Effector memory CD4-positive, alpha-beta T cell (primary cell): Measurements from ENCODE around the gene SMARCE1.
"Not testable (repeated sequence)": the region's sequence is repeated elsewhere in the genome, so short reads cannot be mapped to it uniquely, and the experiment has no call there.

Experiments
- DNase-seq, 3 donors: peaks; one replicate each; pipeline ENCODE4 v3.0.0-alpha.2; 2020
- H3K27ac ChIP-seq: 2 replicates; pipeline ENCODE4 v1.7.0; 2013; ENCODE audit warnings: mild to moderate bottlenecking, low read length, moderate library complexity; ENCODE audit not compliant: insufficient read depth, poor library complexity, severe bottlenecking
- H3K27me3 ChIP-seq: replicated peaks from 2 replicates; pipeline ENCODE4 v1.7.0; 2013; ENCODE audit warnings: mild to moderate bottlenecking, low read length; ENCODE audit not compliant: insufficient read depth, control insufficient read depth, poor library complexity, severe bottlenecking
- H3K36me3 ChIP-seq: 2 replicates; pipeline ENCODE4 v1.7.0; 2013; ENCODE audit warnings: mild to moderate bottlenecking, low read length, moderate library complexity; ENCODE audit not compliant: control insufficient read depth, insufficient read depth
- H3K4me1 ChIP-seq: 2 replicates; pipeline ENCODE4 v1.7.0; 2013; ENCODE audit warnings: low read length, mild to moderate bottlenecking; ENCODE audit not compliant: control insufficient read depth, insufficient read depth, poor library complexity, severe bottlenecking
- H3K4me3 ChIP-seq: 2 replicates; pipeline ENCODE4 v1.7.0; 2013; ENCODE audit warnings: low read length, low read depth, mild to moderate bottlenecking; ENCODE audit not compliant: insufficient read depth, poor library complexity, severe bottlenecking
- H3K9me3 ChIP-seq: 2 replicates; pipeline ENCODE4 v1.7.0; 2013; ENCODE audit warnings: mild to moderate bottlenecking, low read length, moderate library complexity; ENCODE audit not compliant: control insufficient read depth

The SMARCE1 gene

GRCh38 chr17:40588552-40588951 lies 59.1 kb downstream of the SMARCE1 start:
- no peaks in the 10 kb centered on the region for H3K9me3 ChIP-seq
- no peak overlapping the region for H3K27ac ChIP-seq
- no peak overlapping the region for H3K4me3 ChIP-seq
- DNase-seq: no peak
- H3K4me1 ChIP-seq: peaks cover 5% of the 10 kb centered on the region
- no peaks in the 10 kb centered on the region for H3K36me3 ChIP-seq
- no peaks in the 10 kb centered on the region for H3K27me3 ChIP-seq

- not testable (repeated sequence) for H3K4me3 ChIP-seq, H3K36me3 ChIP-seq
- peaks cover 24% of the 10 kb centered on the region for H3K4me1 ChIP-seq
Measured at GRCh38 chr17:40586264-40586663, 61.4 kb downstream of the SMARCE1 start.

GRCh38 chr17:40584950-40585349 lies 62.7 kb downstream of the SMARCE1 start:
- not testable (repeated sequence) for H3K27ac ChIP-seq, H3K4me3 ChIP-seq, H3K9me3 ChIP-seq, H3K36me3 ChIP-seq, H3K27me3 ChIP-seq, DNase-seq
- peaks cover 35% of the 10 kb centered on the region for H3K4me1 ChIP-seq

More at GRCh38 chr17:40586264-40586663, 61.4 kb downstream of the SMARCE1 start:
- H3K27me3 ChIP-seq, H3K9me3 ChIP-seq, H3K27ac ChIP-seq, DNase-seq: not testable (repeated sequence)

GRCh38 chr17:40582328-40582901 lies 65.2 kb downstream of the SMARCE1 start:
- no peaks in the 10 kb centered on the region for H3K36me3 ChIP-seq
- peak; percentile 22 to 55 (median 33) for DNase-seq
- H3K9me3 ChIP-seq: no peaks in the 10 kb centered on the region
- peaks cover 39% of the 10 kb centered on the region for H3K4me1 ChIP-seq
- H3K4me3 ChIP-seq: peak overlapping the region; percentile 3
- H3K27ac ChIP-seq: peak overlapping the region; percentile 70
- H3K27me3 ChIP-seq: no peaks in the 10 kb centered on the region

- Histone ChIP-seq H3K27me3 (no peaks in the 10 kb centered on the region), H3K36me3 (no peaks in the 10 kb centered on the region), H3K27ac (no peak overlapping the region), H3K4me1 (peaks cover 55% of the 10 kb centered on the region), H3K9me3 (no peaks in the 10 kb centered on the region), H3K4me3 (no peak overlapping the region)
- DNase-seq: no peak
Measured at GRCh38 chr17:40580140-40580539, 67.5 kb downstream of the SMARCE1 start.

- Histone ChIP-seq H3K9me3 (no peaks in the 10 kb centered on the region), H3K36me3 (no peaks in the 10 kb centered on the region), H3K4me1 (peaks cover 55% of the 10 kb centered on the region), H3K4me3 (no peak overlapping the region), H3K27me3 (no peaks in the 10 kb centered on the region), H3K27ac (no peak overlapping the region)
- DNase-seq: no peak
Measured at GRCh38 chr17:40579471-40579870, 68.1 kb downstream of the SMARCE1 start.

- H3K27ac ChIP-seq: peak overlapping the region; percentile 35
- H3K36me3 ChIP-seq: no peaks in the 10 kb centered on the region
- no peak for DNase-seq
- peaks cover 50% of the 10 kb centered on the region for H3K4me1 ChIP-seq
- H3K4me3 ChIP-seq: no peak overlapping the region
- H3K27me3 ChIP-seq: no peaks in the 10 kb centered on the region
- no peaks in the 10 kb centered on the region for H3K9me3 ChIP-seq
Measured at GRCh38 chr17:40577611-40578065, 70.0 kb downstream of the SMARCE1 start.

- no peaks in the 10 kb centered on the region for H3K27me3 ChIP-seq
- H3K4me3 ChIP-seq: no peak overlapping the region
- H3K27ac ChIP-seq: peak overlapping the region; percentile 35
- H3K36me3 ChIP-seq: no peaks in the 10 kb centered on the region
- no peak for DNase-seq
- no peaks in the 10 kb centered on the region for H3K9me3 ChIP-seq
- peaks cover 36% of the 10 kb centered on the region for H3K4me1 ChIP-seq
Measured at GRCh38 chr17:40576113-40576740, 71.4 kb downstream of the SMARCE1 start.
